H9 (cell line): ENCODE measurements around the gene WDR33. TPM values are rescaled to one million over a fixed set of nuclear protein-coding genes. Genes with fewer than 3 reads are reported as not detected.

Experiments used
- DNase-seq: peaks from one replicate; pipeline ENCODE4 v3.0.0-alpha.2; 2017
- H2AFZ ChIP-seq: one replicate; pipeline ENCODE4 v1.6.1; 2013; ENCODE audit warnings: mild to moderate bottlenecking, low read length, control low read depth, moderate library complexity
- H2AK5ac ChIP-seq: 2 replicates; pipeline ENCODE4 v1.6.1; 2013; ENCODE audit warnings: low read length, control low read depth, mixed read lengths; ENCODE audit not compliant: insufficient read length
- H2BK120ac ChIP-seq: one replicate; pipeline ENCODE4 v1.6.1; 2013; ENCODE audit warnings: low read depth, mild to moderate bottlenecking, low read length, control low read depth, inconsistent platforms; ENCODE audit not compliant: poor library complexity, severe bottlenecking
- H2BK12ac ChIP-seq: 2 replicates; pipeline ENCODE4 v1.6.1; 2013; ENCODE audit warnings: low read length, control low read depth, mixed read lengths, low read depth; ENCODE audit not compliant: insufficient read length
- H2BK15ac ChIP-seq: 2 replicates; pipeline ENCODE4 v1.6.1; 2013; ENCODE audit warnings: low read depth, low read length, control low read depth
- H2BK20ac ChIP-seq: one replicate; pipeline ENCODE4 v1.6.1; 2013; ENCODE audit warnings: low read depth, mild to moderate bottlenecking, low read length, control low read depth, inconsistent platforms; ENCODE audit not compliant: poor library complexity, severe bottlenecking
- H2BK5ac ChIP-seq: 2 replicates; pipeline ENCODE4 v1.6.1; 2013; ENCODE audit warnings: low read length, control low read depth, mixed read lengths; ENCODE audit not compliant: insufficient read length
- H3K14ac ChIP-seq: 2 replicates; pipeline ENCODE4 v1.6.1; 2013; ENCODE audit warnings: low read length, control low read depth; ENCODE audit not compliant: insufficient read depth
- H3K18ac ChIP-seq: 2 replicates; pipeline ENCODE4 v1.6.1; 2013; ENCODE audit warnings: low read depth, mild to moderate bottlenecking, mixed read lengths, low read length, control low read depth; ENCODE audit not compliant: insufficient read length
- H3K23ac ChIP-seq: 2 replicates; pipeline ENCODE4 v1.6.1; 2013; ENCODE audit warnings: low read length, control low read depth, mixed read lengths, low read depth; ENCODE audit not compliant: insufficient read length
- H3K23me2 ChIP-seq: 2 replicates; pipeline ENCODE4 v1.6.1; 2013; ENCODE audit warnings: low read depth, mild to moderate bottlenecking, mixed read lengths, low read length, control low read depth; ENCODE audit not compliant: insufficient read length, poor library complexity, severe bottlenecking
- H3K27ac ChIP-seq: 2 replicates; pipeline ENCODE4 v1.5.1; 2013; ENCODE audit warnings: low read length, control low read depth, mixed read lengths, low read depth; ENCODE audit not compliant: insufficient read length
- H3K27me3 ChIP-seq: 2 replicates; pipeline ENCODE4 v1.6.1; 2013; ENCODE audit warnings: low read length, control low read depth, inconsistent platforms; ENCODE audit not compliant: insufficient read depth
- H3K4ac ChIP-seq: 2 replicates; pipeline ENCODE4 v1.6.1; 2013; ENCODE audit warnings: low read depth, mild to moderate bottlenecking, control low read depth, inconsistent platforms, low read length, moderate library complexity
- H3K4me1 ChIP-seq: 2 replicates; pipeline ENCODE4 v1.6.1; 2013; ENCODE audit warnings: low read length, control low read depth, inconsistent platforms; ENCODE audit not compliant: insufficient read depth
- H3K4me2 ChIP-seq: 2 replicates; pipeline ENCODE4 v1.6.1; 2013; ENCODE audit warnings: low read length, control low read depth, mixed read lengths; ENCODE audit not compliant: insufficient read length, insufficient read depth
- H3K56ac ChIP-seq: 2 replicates; pipeline ENCODE4 v1.6.1; 2013; ENCODE audit warnings: low read depth, mild to moderate bottlenecking, mixed read lengths, low read length, control low read depth; ENCODE audit not compliant: insufficient read length
- H3K79me1 ChIP-seq: 2 replicates; pipeline ENCODE4 v1.6.1; 2013; ENCODE audit warnings: low read depth, mild to moderate bottlenecking, moderate library complexity, low read length, control low read depth, inconsistent platforms; ENCODE audit not compliant: insufficient read depth, poor library complexity, severe bottlenecking
- H3K79me2 ChIP-seq: 2 replicates; pipeline ENCODE4 v1.6.1; 2013; ENCODE audit warnings: low read length, control low read depth, inconsistent platforms; ENCODE audit not compliant: insufficient read depth
- H3K9ac ChIP-seq: 2 replicates; pipeline ENCODE4 v1.6.1; 2013; ENCODE audit warnings: low read length, control low read depth, mixed read lengths; ENCODE audit not compliant: insufficient read length; ENCODE audit errors: extremely low read depth
- H3K9me3 ChIP-seq: one replicate; pipeline ENCODE4 v1.6.1; 2013; ENCODE audit warnings: low read depth, low read length, inconsistent platforms; ENCODE audit not compliant: control insufficient read depth
- H3T11ph ChIP-seq: one replicate; pipeline ENCODE4 v1.6.1; 2013; ENCODE audit warnings: mild to moderate bottlenecking, low read length, control low read depth, inconsistent platforms
- H4K20me1 ChIP-seq: one replicate; pipeline ENCODE4 v1.6.1; 2013; ENCODE audit not compliant: control insufficient read depth, insufficient read length, insufficient read depth
- H4K5ac ChIP-seq: 2 replicates; pipeline ENCODE4 v1.6.1; 2013; ENCODE audit warnings: low read depth, mild to moderate bottlenecking, mixed read lengths, low read length, control low read depth; ENCODE audit not compliant: insufficient read length
- H4K8ac ChIP-seq: replicated peaks from 2 replicates; pipeline ENCODE4 v1.6.1; 2013; ENCODE audit warnings: low read length, control low read depth, mixed read lengths, low read depth; ENCODE audit not compliant: insufficient read length
- H4K91ac ChIP-seq: 2 replicates; pipeline ENCODE4 v1.6.1; 2013; ENCODE audit warnings: low read depth, mild to moderate bottlenecking, moderate library complexity, mixed read lengths, low read length, control low read depth; ENCODE audit not compliant: insufficient read length
- H3K27ac Mint-ChIP-seq, 3 experiments: 2 replicates in 2 of 3; 3 replicates in 1 of 3; pipeline ENCODE4 v1.8.0; 2020 to 2021; ENCODE audit warnings: mixed read lengths in 3 of 3, mild to moderate bottlenecking in 1 of 3, moderate library complexity in 1 of 3
- H3K27me3 Mint-ChIP-seq: 2 replicates; pipeline ENCODE4 v1.8.0; 2021; ENCODE audit warnings: low read depth, mild to moderate bottlenecking, moderate library complexity, mixed read lengths
- H3K36me3 Mint-ChIP-seq, 3 experiments: 2 replicates in 2 of 3; 3 replicates in 1 of 3; pipeline ENCODE4 v1.8.0; 2020 to 2021; ENCODE audit warnings: low read depth in 3 of 3, mixed read lengths in 3 of 3; ENCODE audit not compliant: insufficient read depth in 1 of 3
- H3K4me1 Mint-ChIP-seq, 2 experiments: 2 replicates each; pipeline ENCODE4 v1.8.0; 2020; ENCODE audit warnings: mixed read lengths in 2 of 2
- H3K4me3 Mint-ChIP-seq, 2 experiments: 2 replicates in 1 of 2; 3 replicates in 1 of 2; pipeline ENCODE4 v1.8.0; 2020 to 2021; ENCODE audit warnings: mild to moderate bottlenecking in 2 of 2, mixed read lengths in 2 of 2, moderate library complexity in 1 of 2
- H3K9me3 Mint-ChIP-seq, 2 experiments: 2 replicates in 1 of 2; 3 replicates in 1 of 2; pipeline ENCODE4 v1.8.0; 2020; ENCODE audit warnings: mild to moderate bottlenecking in 2 of 2, mixed read lengths in 2 of 2, moderate library complexity in 1 of 2
- WGBS: extraction: QIAGEN DNeasy Blood & Tissue Kit; methylation state at CpG from one replicate; pipeline ENCODE4 v1.1.7; 2013; ENCODE audit warnings: missing lambda C conversion rate, low lambda C conversion rate, mixed read lengths; ENCODE audit not compliant: insufficient read length; ENCODE audit errors: extremely low coverage; 5-methylcytosine and 5-hydroxymethylcytosine counted together
- total RNA-seq: library from RNA; stranded (reverse); gene quantifications from 2 replicates; pipeline ENCODE4 v1.2.1, GENCODE V29; 2021
- TF ChIP-seq, protein P1 (sequence below): fragments of 200-600 bp; sonication (generic); conservative IDR thresholded peaks from 3 replicates; pipeline ENCODE4 v1.8.0; 2021; ENCODE audit warnings: antibody characterized with exemption, mild to moderate bottlenecking

WDR33 gene
- total RNA-seq, 1 experiment from 2014 or later: 86.0 TPM

DNA sequence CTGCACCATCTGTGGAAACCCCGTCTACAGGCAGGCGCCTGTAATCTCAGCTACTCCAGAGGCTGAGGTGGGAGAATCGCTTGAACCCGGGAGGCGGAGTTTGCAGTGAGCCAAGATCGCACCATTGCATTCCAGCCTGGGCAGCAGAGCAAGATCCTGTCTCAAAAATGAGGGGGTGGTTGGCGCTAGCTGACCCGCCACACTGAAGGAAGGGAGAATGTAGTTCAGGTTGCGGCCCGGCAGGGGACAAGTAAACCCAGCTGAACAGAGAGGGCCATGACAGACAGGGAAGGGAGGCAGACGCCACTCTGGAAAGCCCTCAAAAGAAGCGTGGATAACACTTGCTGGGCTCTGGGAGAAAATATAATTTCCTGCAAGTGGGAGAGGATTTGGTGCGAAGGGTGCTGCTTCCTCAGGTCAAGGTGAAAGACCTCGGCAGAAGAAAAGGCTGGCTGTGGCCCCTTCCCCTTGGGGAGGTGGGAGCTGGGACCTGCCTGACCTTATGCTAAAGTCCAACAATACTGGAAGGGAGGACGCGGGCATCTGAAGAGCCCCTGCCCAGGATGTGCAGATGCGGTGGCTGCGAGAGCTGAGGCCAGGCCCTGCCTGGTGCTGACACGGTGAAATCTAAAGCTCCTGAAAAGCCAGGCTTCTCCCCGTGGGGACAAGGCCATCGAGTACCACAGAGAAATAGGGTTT is 113.3 kb downstream of the WDR33 start:
- H3K4me3 Mint-ChIP-seq: no peak overlapping the region
- H3K56ac ChIP-seq: no peak overlapping the region
- no peak overlapping the region for H2BK15ac ChIP-seq
- H2BK12ac ChIP-seq: no peak overlapping the region
- no peak overlapping the region for H3K9ac ChIP-seq
- H4K20me1 ChIP-seq: no peaks in the 10 kb centered on the region
- no peak overlapping the region for H3K18ac ChIP-seq
- H3K23ac ChIP-seq: no peak overlapping the region
- H2BK120ac ChIP-seq: no peak overlapping the region
- H3K9me3 ChIP-seq: no peaks in the 10 kb centered on the region
- peaks cover 15 to 16% of the 10 kb centered on the region in 2 experiments for H3K4me1 Mint-ChIP-seq
- H2AK5ac ChIP-seq: no peak overlapping the region
- H4K8ac ChIP-seq: no peak overlapping the region
- peaks cover 5% of the 10 kb centered on the region; the same call in 1 of the 2 replicates for H3K4me1 ChIP-seq
- peaks cover 5% of the 10 kb centered on the region for H3K23me2 ChIP-seq
- peaks cover 0 to 5% (median 0%) of the 10 kb centered on the region in 3 experiments; a peak in 4 of 7 replicates for H3K36me3 Mint-ChIP-seq
- no peaks in the 10 kb centered on the region for H3K79me2 ChIP-seq
- DNase-seq: no peak
- H4K91ac ChIP-seq: no peak overlapping the region
- no peak overlapping the region for H3K4ac ChIP-seq
- H2BK20ac ChIP-seq: no peak overlapping the region
- no peaks in the 10 kb centered on the region for H3K27me3 ChIP-seq
- TF ChIP-seq, protein P1, sequence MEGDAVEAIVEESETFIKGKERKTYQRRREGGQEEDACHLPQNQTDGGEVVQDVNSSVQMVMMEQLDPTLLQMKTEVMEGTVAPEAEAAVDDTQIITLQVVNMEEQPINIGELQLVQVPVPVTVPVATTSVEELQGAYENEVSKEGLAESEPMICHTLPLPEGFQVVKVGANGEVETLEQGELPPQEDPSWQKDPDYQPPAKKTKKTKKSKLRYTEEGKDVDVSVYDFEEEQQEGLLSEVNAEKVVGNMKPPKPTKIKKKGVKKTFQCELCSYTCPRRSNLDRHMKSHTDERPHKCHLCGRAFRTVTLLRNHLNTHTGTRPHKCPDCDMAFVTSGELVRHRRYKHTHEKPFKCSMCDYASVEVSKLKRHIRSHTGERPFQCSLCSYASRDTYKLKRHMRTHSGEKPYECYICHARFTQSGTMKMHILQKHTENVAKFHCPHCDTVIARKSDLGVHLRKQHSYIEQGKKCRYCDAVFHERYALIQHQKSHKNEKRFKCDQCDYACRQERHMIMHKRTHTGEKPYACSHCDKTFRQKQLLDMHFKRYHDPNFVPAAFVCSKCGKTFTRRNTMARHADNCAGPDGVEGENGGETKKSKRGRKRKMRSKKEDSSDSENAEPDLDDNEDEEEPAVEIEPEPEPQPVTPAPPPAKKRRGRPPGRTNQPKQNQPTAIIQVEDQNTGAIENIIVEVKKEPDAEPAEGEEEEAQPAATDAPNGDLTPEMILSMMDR: no peak
- H3K9me3 Mint-ChIP-seq: peaks cover 0 to 4% of the 10 kb centered on the region in 2 experiments; a peak in 1 of 5 replicates
- H3K4me2 ChIP-seq: no peak overlapping the region
- peak overlapping the region in 1 of 3 experiments; percentile 83; a peak in 1 of 7 replicates for H3K27ac Mint-ChIP-seq
- H2BK5ac ChIP-seq: no peak overlapping the region
- H3K27ac ChIP-seq: no peak overlapping the region
- no peak overlapping the region for H3T11ph ChIP-seq
- H4K5ac ChIP-seq: no peak overlapping the region
- no peaks in the 10 kb centered on the region for H3K79me1 ChIP-seq
- no peak overlapping the region for H2AFZ ChIP-seq
- WGBS: no CpG with 5 or more reads among the region's 21 CpGs
- H3K14ac ChIP-seq: no peak overlapping the region
- peaks cover 20% of the 10 kb centered on the region for H3K27me3 Mint-ChIP-seq
